Astrocyte (in vitro differentiated cells and primary cell): Measurements from ENCODE around the gene GPR68.
"Not testable (repeated sequence)": the region's sequence is repeated elsewhere in the genome, so short reads cannot be mapped to it uniquely, and the experiment has no call there.

Experiments
- CTCF ChIP-seq: IDR thresholded peaks from 2 replicates; pipeline ENCODE4 v1.5.1; 2011; ENCODE audit warnings: low read depth, mild to moderate bottlenecking, inconsistent platforms, low read length, moderate library complexity; ENCODE audit not compliant: insufficient read depth
- EZH2 ChIP-seq: IDR thresholded peaks from 2 replicates; pipeline ENCODE4 v1.6.1; 2012; ENCODE audit warnings: mild to moderate bottlenecking, low read length, inconsistent platforms; ENCODE audit not compliant: insufficient read depth

DNA sequence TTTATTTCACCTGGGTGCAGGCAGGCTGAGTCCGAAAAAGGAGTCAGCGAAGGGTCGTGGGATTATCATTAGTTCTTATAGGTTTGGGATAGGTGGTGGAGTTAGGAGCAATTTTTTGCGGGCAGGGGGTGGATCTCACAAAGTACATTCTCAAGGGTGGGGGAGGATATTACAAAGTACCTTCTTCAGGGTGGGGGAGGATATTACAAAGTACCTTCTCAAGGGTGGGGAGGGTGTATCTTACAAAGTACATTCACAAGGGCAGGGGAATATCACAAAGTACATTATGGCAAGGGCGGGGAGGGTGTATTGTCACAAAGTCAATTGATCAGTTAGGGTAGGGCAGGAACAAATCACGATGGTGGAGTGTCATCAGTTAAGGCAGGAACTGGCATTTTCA, 43.7 kb downstream of the GPR68 start:
- not testable (repeated sequence) for TF ChIP-seq CTCF, EZH2
